K562 (cell line): ENCODE measurements around the gene TMEM41A. TPM values are rescaled to one million over a fixed set of nuclear protein-coding genes. Genes with fewer than 3 reads are reported as not detected.

ENCODE experiments used
- ARID2 ChIP-seq: fragments of 450-650 bp; IDR thresholded peaks from 2 replicates; pipeline ENCODE4 v1.6.1; 2017; ENCODE audit warnings: antibody characterized with exemption, mild to moderate bottlenecking
- ARNT ChIP-seq, 2 experiments: fragments of 450-650 bp; IDR thresholded peaks; 2 replicates each; pipeline ENCODE4 v1.6.1; 2016; ENCODE audit warnings: mild to moderate bottlenecking in 1 of 2
- ATF2 ChIP-seq: sonication (generic); formaldehyde crosslinking; IDR thresholded peaks from 2 replicates; pipeline ENCODE4 v1.8.1; 2022; ENCODE audit warnings: missing genetic modification reagents
- CHD4 ChIP-seq: fragments of 200-600 bp; sonication (generic); IDR thresholded peaks from 3 replicates; pipeline ENCODE4 v1.6.1; 2012; ENCODE audit warnings: low read depth, mild to moderate bottlenecking, mixed read lengths, low read length, inconsistent platforms; ENCODE audit not compliant: insufficient read depth, insufficient replicate concordance, poor library complexity, severe bottlenecking
- DACH1 ChIP-seq: fragments of 450-650 bp; IDR thresholded peaks from 2 replicates; pipeline ENCODE4 v1.6.1; 2018; ENCODE audit not compliant: partially characterized antibody
- EHMT2 ChIP-seq: fragments of 450-650 bp; IDR thresholded peaks from 2 replicates; pipeline ENCODE4 v1.6.1; 2018; ENCODE audit warnings: antibody characterized with exemption
- EP300 ChIP-seq: IDR thresholded peaks from 2 replicates; pipeline ENCODE4 v1.6.1; 2012; ENCODE audit warnings: low read length, improper control_type of control experiment
- FIP1L1 ChIP-seq: fragments of 200-400 bp; formaldehyde crosslinking; IDR thresholded peaks from 2 replicates; pipeline ENCODE4 v1.6.1; 2018; ENCODE audit warnings: mild to moderate bottlenecking, low read depth, low read length; ENCODE audit not compliant: poor library complexity, severe bottlenecking
- HES1 ChIP-seq: fragments of 450-650 bp; IDR thresholded peaks from 2 replicates; pipeline ENCODE4 v1.6.1; 2016; ENCODE audit warnings: low read depth, mild to moderate bottlenecking, moderate library complexity
- HMBOX1 ChIP-seq: sonication (generic); IDR thresholded peaks from 2 replicates; pipeline ENCODE4 v1.6.1; 2016
- HOMEZ ChIP-seq: fragments of 250-450 bp; sonication (Bioruptor Pico); IDR thresholded peaks from 2 replicates; pipeline ENCODE4 v1.4.0; 2020; ENCODE audit warnings: mild to moderate bottlenecking, moderate library complexity
- MBD1 ChIP-seq: fragments of 250-450 bp; sonication (Bioruptor Pico); IDR thresholded peaks from 2 replicates; pipeline ENCODE4 v1.8.0; 2022; ENCODE audit warnings: inconsistent platforms
- MCM2 ChIP-seq: fragments of 450-650 bp; IDR thresholded peaks from 2 replicates; pipeline ENCODE4 v1.6.1; 2017; ENCODE audit warnings: low read depth, mild to moderate bottlenecking
- PREB ChIP-seq: sonication (generic); formaldehyde crosslinking; IDR thresholded peaks from 2 replicates; pipeline ENCODE4 v1.8.1; 2023; ENCODE audit warnings: mild to moderate bottlenecking, missing genetic modification reagents
- PURB ChIP-seq: sonication (generic); formaldehyde crosslinking; IDR thresholded peaks from 2 replicates; pipeline ENCODE4 v1.9.0; 2021; ENCODE audit warnings: low read depth, mild to moderate bottlenecking, missing genetic modification reagents
- RFX5 ChIP-seq: IDR thresholded peaks from 2 replicates; pipeline ENCODE4 v1.6.1; 2011; ENCODE audit warnings: low read depth, mild to moderate bottlenecking, improper control_type of control experiment, low read length
- SMAD4 ChIP-seq: fragments of 250-450 bp; sonication (Bioruptor Pico); conservative IDR thresholded peaks from 2 replicates; pipeline ENCODE4 v1.8.0; 2021; ENCODE audit warnings: inconsistent platforms, mild to moderate bottlenecking, moderate library complexity
- SRSF1 ChIP-seq: fragments of 200-400 bp; formaldehyde crosslinking; IDR thresholded peaks from 2 replicates; pipeline ENCODE4 v1.6.1; 2017; ENCODE audit warnings: mild to moderate bottlenecking, low read depth, low read length, moderate library complexity
- TBP ChIP-seq: optimal IDR thresholded peaks from 2 replicates; pipeline ENCODE3; 2011; ENCODE audit warnings: low read depth, low read length, improper control_type of control experiment
- TRIM28 ChIP-seq: fragments of 450-650 bp; IDR thresholded peaks from 2 replicates; pipeline ENCODE4 v1.6.1; 2017
- U2AF1 ChIP-seq: fragments of 200-400 bp; formaldehyde crosslinking; optimal IDR thresholded peaks from 2 replicates; pipeline ENCODE3; 2017; ENCODE audit warnings: mild to moderate bottlenecking, low read depth, low read length, moderate library complexity
- ZNF785 ChIP-seq: fragments of 250-450 bp; sonication (Bioruptor Pico); IDR thresholded peaks from 2 replicates; pipeline ENCODE4 v1.4.0; 2020; ENCODE audit warnings: mild to moderate bottlenecking
- polyA plus RNA-seq, 8 experiments: library from polyadenylated mRNA; depleted of rRNA in 4 of 8; stranded (reverse) in 5 of 8; unstranded in 3 of 8; fragments of >200 nt; fragmentation: Nextera tagmentation in 2 of 8; fragmentation: Illumina TruSeq in 1 of 8; extraction: Ambion mirVana in 2 of 8; extraction: Trizol in 1 of 8; gene quantifications; 2 replicates each; pipeline versions ENCODE4 v1.2.1 to v1.2.3, GENCODE V29; 2011 to 2014; ENCODE audit warnings: inconsistent platforms in 1 of 8, missing spikeins in 1 of 8
- total RNA-seq, 7 experiments: library from RNA; depleted of rRNA in 6 of 7; stranded (reverse); fragments of >200 nt in 6 of 7; fragmentation: Illumina TruSeq in 2 of 7; extraction: Trizol in 2 of 7; gene quantifications; 2 replicates each; pipeline versions ENCODE4 v1.2.1 to v1.2.3, GENCODE V29; 2011 to 2021; ENCODE audit warnings: low replicate concordance in 1 of 7

TMEM41A gene
- total and polyA plus RNA-seq, 9 of the 15 experiments (the other 6 are each of a cell fraction or from before 2014, with no cell fraction given), result 22.5 to 65.9 (median 31.5) TPM

- TF ChIP-seq MBD1, result no peak
- TF ChIP-seq TBP, result peak; percentile 35
- no peak for TF ChIP-seq PREB (CRISPR knock-in tag)
- TF ChIP-seq ATF2 (CRISPR knock-in tag), result no peak
- no peak for TF ChIP-seq SRSF1
- TF ChIP-seq ARID2, result no peak
- TF ChIP-seq PURB, result no peak
- TF ChIP-seq MCM2, result no peak
- TF ChIP-seq DACH1, result peak; percentile 71
- TF ChIP-seq HOMEZ (CRISPR knock-in tag), result no peak
- no peak for TF ChIP-seq HES1
- no peak for TF ChIP-seq U2AF1
- no peak for TF ChIP-seq CHD4
- TF ChIP-seq EP300, result peak; percentile 60
- peak; percentile 62; the same call in 1 of the 2 replicates for TF ChIP-seq SMAD4 (CRISPR knock-in tag)
- no peak for TF ChIP-seq FIP1L1
- no peak for TF ChIP-seq RFX5
- TF ChIP-seq HMBOX1, result peak; percentile 92
- TF ChIP-seq ARNT (IDR thresholded peaks at IDR 0.05), result 0 out of 4 replicates have a peak, but pooled peaks of 1 of the 2 experiments have one; percentile 35
- TF ChIP-seq EHMT2, result peak; percentile 26; the same call in 1 of the 2 replicates
- TF ChIP-seq TRIM28, result no peak
- TF ChIP-seq ZNF785, result no peak
Measured at GRCh38 chr3:185537369-185537970, 38.6 kb upstream of the TMEM41A start (continued).
